Stimulated activated CD8-positive, alpha-beta memory T cell treated with anti-CD3 and anti-CD28 coated beads, Interleukin-7, amount 100 ng/mL, for 4 hours (primary cell): Measurements from ENCODE around the gene KRTAP29-1.
"Not testable (repeated sequence)": the region's sequence is repeated elsewhere in the genome, so short reads cannot be mapped to it uniquely, and the experiment has no call there.

Experiments used
- DNase-seq, 2 donors: peaks; one replicate each; pipeline ENCODE4 v3.0.0-alpha.2; 2020; ENCODE audit warnings: low read depth in 2 of 2

Gene KRTAP29-1

DNA sequence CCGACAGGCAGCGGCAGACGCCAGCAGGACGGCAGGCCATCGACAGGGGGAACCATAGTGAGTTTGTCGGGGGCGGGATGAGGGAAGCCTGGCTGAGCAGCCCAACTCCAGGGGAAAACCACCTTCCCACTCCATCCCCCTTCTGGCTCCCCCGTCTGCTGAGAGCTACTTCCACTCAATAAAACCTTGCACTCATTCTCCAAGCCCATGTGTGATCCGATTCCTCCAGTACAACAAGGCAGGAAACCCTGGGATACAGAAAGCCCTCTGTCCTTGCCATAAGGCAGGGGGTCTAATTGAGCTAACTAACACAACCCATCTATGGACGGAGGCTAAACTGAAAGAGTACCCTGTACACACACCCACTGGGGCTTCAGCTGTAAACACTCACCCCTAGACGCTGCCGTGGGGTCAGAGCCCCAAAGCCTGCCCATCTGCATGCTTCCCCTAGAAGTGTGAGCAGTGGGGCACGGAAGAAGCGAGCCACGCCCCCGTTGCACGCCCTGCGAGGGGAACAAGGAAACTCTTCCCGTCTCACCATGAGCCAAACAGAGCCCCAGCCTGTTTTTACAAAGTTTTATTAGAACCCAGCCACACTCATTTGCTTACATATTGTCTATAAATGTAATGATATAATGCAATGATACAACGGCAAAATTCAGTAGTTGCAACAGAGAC lies 4.1 kb downstream of the KRTAP29-1 start:
- DNase-seq = no peak

- DNase-seq = no peak
Observed at GRCh38 chr17:41296846-41297245, 5.8 kb downstream of the KRTAP29-1 start.

- no peak for DNase-seq
Observed at GRCh38 chr17:41294016-41294415, 8.6 kb downstream of the KRTAP29-1 start.

GRCh38 chr17:41287050-41287449 lies 15.6 kb downstream of the KRTAP29-1 start:
- no peak for DNase-seq

- no peak for DNase-seq
Observed at GRCh38 chr17:41284546-41284945, 18.1 kb downstream of the KRTAP29-1 start.

GRCh38 chr17:41284043-41284442 lies 18.6 kb downstream of the KRTAP29-1 start:
- no peak for DNase-seq

- no peak for DNase-seq
Observed at GRCh38 chr17:41278176-41278955, 24.3 kb downstream of the KRTAP29-1 start.

DNA sequence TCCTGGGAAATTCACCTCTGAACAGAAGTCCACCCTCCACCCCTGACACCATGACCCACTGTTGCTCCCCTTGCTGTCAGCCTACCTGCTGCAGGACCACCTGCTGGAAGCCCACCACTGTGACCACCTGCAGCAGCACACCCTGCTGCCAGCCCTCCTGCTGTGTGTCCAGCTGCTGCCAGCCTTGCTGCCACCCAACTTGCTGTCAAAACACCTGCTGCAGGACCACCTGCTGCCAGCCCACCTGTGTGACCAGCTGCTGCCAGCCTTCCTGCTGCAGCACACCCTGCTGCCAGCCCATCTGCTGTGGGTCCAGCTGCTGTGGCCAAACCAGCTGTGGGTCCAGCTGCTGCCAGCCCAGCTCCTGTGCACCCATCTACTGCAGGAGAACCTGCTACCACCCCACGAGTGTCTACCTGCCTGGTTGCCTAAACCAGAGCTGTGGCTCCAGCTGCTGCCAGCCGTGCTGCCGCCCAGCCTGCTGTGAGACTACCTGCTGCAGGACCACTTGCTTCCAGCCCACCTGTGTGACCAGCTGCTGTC lies 26.9 kb downstream of the KRTAP29-1 start, which contains the start of gene KRTAP9-7:
Gene KRTAP9-7 (plus strand): TSS at position 51 of the 543 bp plus-strand sequence. CDS start 0 bp downstream, at position 51.
- not testable (repeated sequence) for DNase-seq

DNA sequence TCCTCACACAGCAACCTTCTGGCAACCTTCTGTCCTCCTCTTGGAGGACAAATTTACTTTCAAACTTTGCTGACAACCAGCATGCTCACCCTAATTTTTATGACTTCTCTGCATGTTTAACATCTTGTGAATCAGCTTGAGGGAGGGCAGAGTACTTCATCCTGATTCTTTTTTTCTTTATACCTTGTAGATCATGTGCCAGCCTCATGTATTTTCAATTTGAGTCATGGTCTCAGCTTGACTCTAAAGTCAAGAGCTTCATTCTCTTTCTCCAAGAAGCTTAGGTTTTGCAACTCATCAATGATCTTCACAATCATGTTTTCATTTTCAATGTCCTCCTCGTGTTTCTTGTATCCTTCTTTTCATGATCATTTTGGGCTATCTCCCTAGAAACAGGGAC lies 30.8 kb downstream of the KRTAP29-1 start:
- no peak for DNase-seq

DNA sequence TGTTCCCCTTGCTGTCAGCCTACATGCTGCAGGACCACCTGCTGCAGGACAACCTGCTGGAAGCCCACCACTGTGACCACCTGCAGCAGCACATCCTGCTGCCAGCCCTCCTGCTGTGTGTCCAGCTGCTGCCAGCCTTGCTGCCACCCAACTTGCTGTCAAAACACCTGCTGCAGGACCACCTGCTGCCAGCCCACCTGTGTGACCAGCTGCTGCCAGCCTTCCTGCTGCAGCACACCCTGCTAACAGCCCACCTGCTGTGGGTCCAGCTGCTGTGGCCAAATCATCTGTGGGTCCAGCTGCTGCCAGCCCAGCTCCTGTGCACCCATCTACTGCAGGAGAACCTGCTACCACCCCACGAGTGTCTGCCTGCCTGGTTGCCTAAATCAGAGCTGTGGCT lies 31.3 kb downstream of the KRTAP29-1 start:
- DNase-seq = not testable (repeated sequence)

- DNase-seq = no peak
Observed at GRCh38 chr17:41267711-41268110, 34.9 kb downstream of the KRTAP29-1 start.

GRCh38 chr17:41265078-41265477 lies 37.6 kb downstream of the KRTAP29-1 start, which contains the start of gene KRTAP9-6:
Gene KRTAP9-6 (plus strand): TSS chr17:41265378. CDS start chr17:41265378, 0 bp downstream.
- DNase-seq = no peak

DNA sequence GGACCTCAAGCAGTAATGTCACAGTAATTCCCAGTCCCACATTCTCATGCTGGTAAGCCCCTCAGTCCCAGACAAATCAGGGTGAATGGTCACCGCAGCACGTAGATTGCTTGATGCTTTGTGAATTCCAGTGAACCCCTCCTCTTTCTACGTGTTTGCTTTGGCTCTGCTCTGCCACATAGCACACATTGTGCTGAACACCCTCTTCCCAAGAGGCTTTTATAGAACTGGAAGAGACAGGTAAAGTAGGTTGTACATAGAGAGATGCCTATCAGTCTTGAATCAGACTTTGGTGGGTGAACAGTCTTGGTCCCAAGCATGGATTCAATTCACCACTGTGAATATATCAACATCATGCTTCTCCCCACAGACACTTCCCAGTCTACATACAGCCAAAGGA lies 38.1 kb downstream of the KRTAP29-1 start:
- no peak for DNase-seq

- no peak for DNase-seq
Observed at GRCh38 chr17:41263212-41263611, 39.4 kb downstream of the KRTAP29-1 start.

DNA sequence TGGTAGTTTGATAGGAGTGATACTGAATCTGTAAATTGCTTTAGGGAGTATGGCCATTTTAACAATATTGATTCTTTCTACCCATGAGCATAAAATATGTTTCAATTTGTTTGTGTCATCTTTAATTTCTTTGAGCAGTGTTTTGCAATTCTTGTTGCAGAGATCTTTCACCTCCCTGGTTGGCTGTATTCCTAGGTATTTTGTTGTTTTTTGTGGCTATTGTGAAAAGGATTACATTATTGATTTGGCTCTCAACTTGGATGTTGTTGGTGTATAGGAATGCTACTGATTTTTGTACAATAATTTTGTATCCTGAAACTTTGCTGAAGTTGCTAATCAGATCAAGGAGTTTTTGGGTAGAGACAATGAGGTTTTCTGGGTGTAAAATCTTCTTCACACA lies 44.2 kb downstream of the KRTAP29-1 start:
- no peak for DNase-seq

DNA sequence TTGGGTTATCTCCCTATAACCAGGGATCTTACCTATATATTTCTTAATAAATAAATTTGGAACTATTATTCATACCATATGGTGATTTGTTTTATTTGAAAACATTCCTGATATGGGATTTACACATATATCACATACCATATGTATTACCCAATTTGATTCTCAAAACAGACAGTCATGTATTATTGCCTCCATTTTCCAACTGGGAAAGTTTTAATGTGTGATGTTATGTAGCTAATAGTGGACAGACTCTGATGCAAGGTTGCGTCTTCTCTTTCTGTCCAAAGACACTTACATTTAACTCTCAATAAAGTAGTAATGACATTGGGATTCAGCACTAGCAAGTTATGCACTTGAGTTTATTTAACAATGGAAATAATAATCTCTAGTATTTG lies 46.4 kb downstream of the KRTAP29-1 start:
- DNase-seq = no peak

DNA sequence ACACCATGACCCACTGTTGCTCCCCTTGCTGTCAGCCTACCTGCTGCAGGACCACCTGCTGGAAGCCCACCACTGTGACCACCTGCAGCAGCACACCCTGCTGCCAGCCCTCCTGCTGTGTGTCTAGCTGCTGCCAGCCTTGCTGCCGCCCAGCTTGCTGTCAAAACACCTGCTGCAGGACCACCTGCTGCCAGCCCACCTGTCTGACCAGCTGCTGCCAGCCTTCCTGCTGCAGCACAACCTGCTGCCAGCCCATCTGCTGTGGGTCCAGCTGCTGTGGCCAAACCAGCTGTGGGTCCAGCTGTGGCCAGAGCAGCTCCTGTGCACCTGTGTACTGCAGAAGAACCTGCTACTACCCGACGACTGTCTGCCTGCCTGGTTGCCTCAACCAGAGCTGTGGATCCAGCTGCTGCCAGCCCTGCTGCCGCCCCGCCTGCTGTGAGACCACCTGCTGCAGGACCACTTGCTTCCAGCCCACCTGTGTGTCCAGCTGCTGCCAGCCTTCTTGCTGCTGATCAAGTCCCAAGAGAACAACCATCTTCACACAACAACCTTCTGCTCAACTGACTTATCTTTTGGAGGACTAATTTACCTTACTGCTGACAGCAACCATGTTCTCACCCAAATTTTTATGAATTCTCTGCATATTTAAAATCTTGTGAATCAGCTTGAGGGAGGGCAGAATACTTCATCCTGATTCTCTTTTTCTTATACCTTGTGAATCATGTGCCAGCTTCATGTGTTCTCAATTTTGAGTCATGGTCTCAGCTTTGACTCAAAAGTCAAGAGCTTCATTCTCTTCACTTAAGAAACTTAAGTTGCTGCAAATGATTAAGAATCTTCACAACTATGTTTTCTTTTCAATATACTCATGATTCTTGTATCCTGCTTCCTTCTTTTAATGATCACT lies 47.0 kb downstream of the KRTAP29-1 start, which contains the start of gene KRTAP9-9:
Gene KRTAP9-9 (plus strand): TSS at position 4 of the 910 bp plus-strand sequence.
- not testable (repeated sequence) for DNase-seq

DNA sequence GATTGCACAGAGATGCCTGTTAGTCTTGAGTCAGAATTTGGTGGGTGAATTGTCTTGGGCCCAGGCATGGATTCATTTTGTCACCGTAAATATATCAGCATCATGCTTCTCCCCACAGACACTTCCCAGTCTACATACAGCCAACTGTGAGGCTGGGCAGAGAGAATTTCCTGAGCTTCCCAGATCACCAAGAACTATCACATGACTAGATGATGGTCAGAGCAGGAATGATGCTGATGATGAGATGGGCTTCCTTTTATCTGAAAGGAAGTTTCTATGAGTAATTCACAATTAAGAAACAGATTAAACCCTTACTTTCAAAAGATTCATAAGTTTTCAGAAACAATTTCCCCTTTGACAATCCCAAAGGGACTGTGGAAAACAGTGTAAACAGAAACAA lies 47.8 kb downstream of the KRTAP29-1 start:
- no peak for DNase-seq
